Gastrocnemius medialis (tissue), 4 donors: ENCODE measurements around the gene COLEC11.

Experiments
- POLR2A ChIP-seq, 2 donors: fragments of 450-650 bp; IDR thresholded peaks; one replicate each; pipeline ENCODE4 v1.6.1; 2017; ENCODE audit warnings: antibody characterized with exemption in 2 of 2, mild to moderate bottlenecking in 2 of 2, moderate library complexity in 2 of 2
- TF ChIP-seq, protein P1 (sequence below), 5 experiments: fragments of 450-650 bp in 3 of 5; fragments of 200-600 bp in 2 of 5; sonication (generic) in 2 of 5; IDR thresholded peaks in 4 of 5; conservative IDR thresholded peaks in 1 of 5; 1 replicate in 4 of 5; 2 replicates in 1 of 5; pipeline ENCODE4 v1.5.1; 2016 to 2019; ENCODE audit warnings: antibody characterized with exemption in 5 of 5, mild to moderate bottlenecking in 3 of 5, moderate library complexity in 3 of 5

DNA sequence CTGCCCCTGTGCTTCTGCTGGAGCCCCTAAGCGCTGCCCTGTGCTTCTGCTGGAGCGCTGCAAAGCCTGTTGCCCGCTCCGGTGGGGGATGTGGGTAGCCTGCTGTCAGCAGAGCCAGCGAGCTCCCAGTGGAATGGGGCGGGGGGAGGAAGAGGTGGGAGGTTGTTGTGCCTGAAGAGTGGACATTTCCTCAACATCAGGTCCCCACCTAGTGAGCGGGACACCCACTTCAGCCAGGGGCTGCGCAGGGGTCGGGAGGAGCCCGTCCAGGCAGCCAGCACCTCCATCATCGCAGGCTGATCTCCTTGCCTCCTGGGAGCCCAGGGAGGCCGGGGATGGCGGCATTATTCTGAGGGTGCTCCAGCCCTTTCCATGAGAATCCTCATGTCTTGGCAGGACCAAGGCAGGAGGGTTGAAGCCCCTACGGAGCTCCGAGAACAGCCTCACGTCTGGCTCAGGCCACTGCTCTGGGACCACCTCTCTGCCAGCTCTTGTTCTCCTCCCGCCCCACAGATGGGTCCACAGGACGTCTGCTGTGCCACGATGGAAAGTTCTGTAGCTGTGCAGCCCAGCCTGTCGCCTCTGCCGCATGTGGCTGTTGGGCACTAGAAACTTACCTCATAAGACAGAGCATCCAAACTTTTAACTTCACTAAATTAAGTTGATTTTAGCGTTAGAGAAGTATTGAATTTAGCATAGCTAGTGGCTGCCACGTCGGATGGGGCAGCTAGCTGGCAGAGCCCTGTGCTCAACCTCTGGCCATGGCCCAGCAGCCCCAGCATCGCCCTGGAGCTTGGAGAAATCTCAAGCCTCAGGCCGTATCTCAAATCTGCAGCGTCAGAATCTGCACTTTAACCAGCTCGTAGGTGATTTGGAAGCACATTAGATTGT, 61.2 kb downstream of the COLEC11 start:
- TF ChIP-seq, protein P1, sequence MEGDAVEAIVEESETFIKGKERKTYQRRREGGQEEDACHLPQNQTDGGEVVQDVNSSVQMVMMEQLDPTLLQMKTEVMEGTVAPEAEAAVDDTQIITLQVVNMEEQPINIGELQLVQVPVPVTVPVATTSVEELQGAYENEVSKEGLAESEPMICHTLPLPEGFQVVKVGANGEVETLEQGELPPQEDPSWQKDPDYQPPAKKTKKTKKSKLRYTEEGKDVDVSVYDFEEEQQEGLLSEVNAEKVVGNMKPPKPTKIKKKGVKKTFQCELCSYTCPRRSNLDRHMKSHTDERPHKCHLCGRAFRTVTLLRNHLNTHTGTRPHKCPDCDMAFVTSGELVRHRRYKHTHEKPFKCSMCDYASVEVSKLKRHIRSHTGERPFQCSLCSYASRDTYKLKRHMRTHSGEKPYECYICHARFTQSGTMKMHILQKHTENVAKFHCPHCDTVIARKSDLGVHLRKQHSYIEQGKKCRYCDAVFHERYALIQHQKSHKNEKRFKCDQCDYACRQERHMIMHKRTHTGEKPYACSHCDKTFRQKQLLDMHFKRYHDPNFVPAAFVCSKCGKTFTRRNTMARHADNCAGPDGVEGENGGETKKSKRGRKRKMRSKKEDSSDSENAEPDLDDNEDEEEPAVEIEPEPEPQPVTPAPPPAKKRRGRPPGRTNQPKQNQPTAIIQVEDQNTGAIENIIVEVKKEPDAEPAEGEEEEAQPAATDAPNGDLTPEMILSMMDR (IDR thresholded peaks at IDR 0.05 in 4 of 5, conservative IDR thresholded peaks at IDR 0.05 in 1 of 5), result no peak
- TF ChIP-seq POLR2A (IDR thresholded peaks at IDR 0.05), result no peak
